SK-MEL-5 (cell line): ENCODE results near the gene OR2T10. TPM values are rescaled to one million over a fixed set of nuclear protein-coding genes. Genes with fewer than 3 reads are reported as not detected.
"Not testable (repeated sequence)": the region's sequence is repeated elsewhere in the genome, so short reads cannot be mapped to it uniquely, and the experiment has no call there.

Source experiments
- DNase-seq: peaks from one replicate; pipeline ENCODE4 v3.0.0-alpha.2; 2016; ENCODE audit warnings: low read depth, low spot score
- in situ Hi-C: cut with HindIII; loops from 2 replicates; pipeline ENCODE4 v1.10.0; 2016; ENCODE audit warnings: low sequenced_read_pairs, high pct_unique_total_duplicates, low pct_unique_long_range_greater_than_20kb
- small RNA-seq, 2 experiments: library from RNA; depleted of rRNA; stranded (forward); fragments of <200 nt; gene quantifications; one replicate each; pipeline ENCODE3, GENCODE V24; 2014
- total RNA-seq: library from RNA; depleted of rRNA; stranded (reverse); fragments of >200 nt; shearing (Covaris generic); gene quantifications from 2 replicates; pipeline ENCODE4 v1.2.3, GENCODE V29; 2014; rRNA removed

The OR2T10 gene
- total RNA-seq, 1 experiment from 2014 or later: not detected

DNA sequence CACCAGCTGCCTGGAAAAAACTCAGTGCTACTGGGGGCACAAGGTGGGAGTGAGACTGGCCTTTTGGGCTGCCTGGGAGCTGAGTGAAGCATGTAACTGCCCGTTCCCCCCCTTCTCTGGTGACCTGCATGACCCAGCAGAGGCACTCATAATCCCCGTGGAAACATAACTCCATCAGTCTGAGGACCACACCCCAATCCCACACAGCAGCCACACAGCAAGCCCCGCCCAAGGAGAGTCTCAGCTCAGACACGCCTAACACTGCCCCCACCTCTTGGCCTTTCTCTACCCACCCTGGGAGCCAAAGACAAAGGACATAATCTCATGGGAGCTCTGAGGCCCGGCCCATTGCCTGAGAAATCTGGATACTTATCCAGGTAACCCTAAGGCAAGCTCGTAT is 46.5 kb downstream of the OR2T10 start:
- DNase-seq, in situ Hi-C loops: not testable (repeated sequence)

DNA sequence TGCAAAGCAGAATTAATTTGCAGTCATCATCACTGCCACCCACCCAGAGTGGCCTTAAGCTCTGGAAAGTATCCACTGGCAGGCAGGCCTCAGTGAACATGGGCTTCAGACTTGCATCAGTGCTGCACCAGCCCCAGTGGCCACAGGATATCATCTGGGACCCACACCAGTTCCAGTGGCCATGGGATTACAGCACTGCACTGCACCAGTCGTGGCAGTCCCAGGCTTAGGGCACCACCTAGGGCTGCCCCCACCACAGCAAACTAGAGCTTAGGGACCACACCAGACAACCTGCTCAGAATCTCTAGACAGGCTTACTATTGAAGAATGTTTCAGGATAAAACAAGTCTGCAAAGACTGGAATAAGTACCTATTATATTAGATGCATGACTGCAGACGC is 50.1 kb downstream of the OR2T10 start:
- in situ Hi-C loops: not testable (repeated sequence)

More for the DNA sequence above, 50.1 kb downstream of the OR2T10 start:
- DNase-seq: not testable (repeated sequence)

Small RNA genes within 50 kb of the gene (small RNA-seq; reads per million reads assigned to genes)
- 0 reads per million in 2 experiments for gene RF00019

Other genes starting within 250 kb of the OR2T10 start
- not detected in 2 replicates for gene OR14C36, start 248.9 kb downstream of the OR2T10 start, total RNA-seq
- gene OR2T4, start 236.0 kb downstream of the OR2T10 start, total RNA-seq: not detected in 2 replicates
- gene OR2T6, start 222.0 kb downstream of the OR2T10 start, total RNA-seq: not detected in 2 replicates
- gene OR2T1, start 194.7 kb downstream of the OR2T10 start, total RNA-seq: not detected in 2 replicates
- not detected in 2 replicates for gene OR2T2, start 152.1 kb downstream of the OR2T10 start, total RNA-seq
- not detected in 2 replicates for gene OR2T3, start 124.3 kb downstream of the OR2T10 start, total RNA-seq
- gene OR2T5, start 109.1 kb downstream of the OR2T10 start, total RNA-seq: not detected in 2 replicates
- gene OR2G6, start 89.6 kb downstream of the OR2T10 start, total RNA-seq: not detected in 2 replicates
- gene OR2T29, start 34.9 kb downstream of the OR2T10 start, total RNA-seq: not detected in 2 replicates
- not detected in 2 replicates for gene OR2T34, start 22.9 kb downstream of the OR2T10 start, total RNA-seq
- not detected in 2 replicates for gene OR2T11, start 37.4 kb upstream of the OR2T10 start, total RNA-seq
- not detected in 2 replicates for gene OR2T35, start 47.6 kb upstream of the OR2T10 start, total RNA-seq
- gene OR2T27, start 57.8 kb upstream of the OR2T10 start, total RNA-seq: not detected in 2 replicates
- gene OR14I1, start 105.1 kb upstream of the OR2T10 start, total RNA-seq: not detected in 2 replicates
- gene LYPD8, start 158.1 kb upstream of the OR2T10 start, total RNA-seq: 2.3 and 2.4 TPM in 2 replicates
- gene SH3BP5L, start 228.2 kb upstream of the OR2T10 start, total RNA-seq: 14.9 and 15.2 TPM in 2 replicates
- gene ZNF672, start 240.5 kb upstream of the OR2T10 start, total RNA-seq: 25.4 and 29.8 TPM in 2 replicates